Parathyroid adenoma (tissue), 2 donors: ENCODE data around the gene OTULIN.

Source experiments
- H2AFZ ChIP-seq: fragments of 300-600 bp; sonication (generic); one replicate; pipeline ENCODE4 v1.7.0; 2017; ENCODE audit warnings: antibody characterized with exemption, mild to moderate bottlenecking
- H3K27ac ChIP-seq: fragments of 300-600 bp; sonication (generic); one replicate; pipeline ENCODE4 v1.7.0; 2017
- H3K27me3 ChIP-seq: fragments of 300-600 bp; sonication (generic); one replicate; pipeline ENCODE4 v1.7.0; 2017; ENCODE audit warnings: low read length; ENCODE audit not compliant: control insufficient read depth, insufficient read depth
- H3K36me3 ChIP-seq: fragments of 300-600 bp; sonication (generic); one replicate; pipeline ENCODE4 v1.7.0; 2017; ENCODE audit warnings: low read length; ENCODE audit not compliant: control insufficient read depth, insufficient read depth
- H3K4me1 ChIP-seq: fragments of 300-600 bp; sonication (generic); one replicate; pipeline ENCODE4 v1.7.0; 2017; ENCODE audit warnings: control low read depth
- H3K4me2 ChIP-seq: fragments of 300-600 bp; sonication (generic); one replicate; pipeline ENCODE4 v1.7.0; 2017; ENCODE audit warnings: low read length
- H3K4me3 ChIP-seq: fragments of 300-600 bp; sonication (generic); one replicate; pipeline ENCODE4 v1.7.0; 2017; ENCODE audit warnings: low read depth, low read length
- H3K79me2 ChIP-seq: fragments of 300-600 bp; sonication (generic); one replicate; pipeline ENCODE4 v1.7.0; 2017; ENCODE audit warnings: control low read depth
- H3K9ac ChIP-seq: fragments of 300-600 bp; sonication (generic); one replicate; pipeline ENCODE4 v1.7.0; 2017; ENCODE audit warnings: mild to moderate bottlenecking
- H3K9me3 ChIP-seq: fragments of 300-600 bp; sonication (generic); one replicate; pipeline ENCODE4 v1.7.0; 2017; ENCODE audit warnings: low read length; ENCODE audit not compliant: control insufficient read depth
- CTCF ChIP-seq: fragments of 300-600 bp; sonication (generic); IDR thresholded peaks from one replicate; pipeline ENCODE4 v1.7.0; 2017; ENCODE audit warnings: antibody characterized with exemption, mild to moderate bottlenecking
- donor health status: primary hyperparathyroidism.

OTULIN gene

GRCh38 chr5:14696057-14696456 lies 31.5 kb downstream of the OTULIN start:
- H3K27me3 ChIP-seq, result no peaks in the 10 kb centered on the region
- H3K4me1 ChIP-seq, result peaks cover 10% of the 10 kb centered on the region
- H2AFZ ChIP-seq, result no peak overlapping the region
- no peak overlapping the region for H3K4me3 ChIP-seq
- H3K36me3 ChIP-seq, result no peaks in the 10 kb centered on the region
- peaks cover 2% of the 10 kb centered on the region for H3K79me2 ChIP-seq
- no peak overlapping the region for H3K4me2 ChIP-seq
- no peaks in the 10 kb centered on the region for H3K9me3 ChIP-seq
- no peak overlapping the region for H3K9ac ChIP-seq
- no peak for TF ChIP-seq CTCF
- no peak overlapping the region for H3K27ac ChIP-seq

- TF ChIP-seq CTCF, result no peak
- Histone ChIP-seq H3K36me3 (no peaks in the 10 kb centered on the region), H3K27ac (no peak overlapping the region), H3K79me2 (peaks cover 2% of the 10 kb centered on the region), H3K9ac (no peak overlapping the region), H3K27me3 (no peaks in the 10 kb centered on the region), H2AFZ (no peak overlapping the region), H3K9me3 (no peaks in the 10 kb centered on the region), H3K4me2 (no peak overlapping the region), H3K4me3 (no peak overlapping the region), H3K4me1 (peaks cover 10% of the 10 kb centered on the region)
These were observed 32.3 kb downstream of the OTULIN start for GRCh38 chr5:14696851-14697250.

GRCh38 chr5:14698495-14698894 lies 34.0 kb downstream of the OTULIN start:
- H3K4me2 ChIP-seq, result no peak overlapping the region
- no peak overlapping the region for H3K4me3 ChIP-seq
- no peak overlapping the region for H3K27ac ChIP-seq
- TF ChIP-seq CTCF, result no peak
- H3K36me3 ChIP-seq, result no peaks in the 10 kb centered on the region
- H3K4me1 ChIP-seq, result peaks cover 10% of the 10 kb centered on the region
- H3K27me3 ChIP-seq, result no peaks in the 10 kb centered on the region
- peaks cover 2% of the 10 kb centered on the region for H3K79me2 ChIP-seq
- H3K9me3 ChIP-seq, result no peaks in the 10 kb centered on the region
- no peak overlapping the region for H3K9ac ChIP-seq
- no peak overlapping the region for H2AFZ ChIP-seq

DNA sequence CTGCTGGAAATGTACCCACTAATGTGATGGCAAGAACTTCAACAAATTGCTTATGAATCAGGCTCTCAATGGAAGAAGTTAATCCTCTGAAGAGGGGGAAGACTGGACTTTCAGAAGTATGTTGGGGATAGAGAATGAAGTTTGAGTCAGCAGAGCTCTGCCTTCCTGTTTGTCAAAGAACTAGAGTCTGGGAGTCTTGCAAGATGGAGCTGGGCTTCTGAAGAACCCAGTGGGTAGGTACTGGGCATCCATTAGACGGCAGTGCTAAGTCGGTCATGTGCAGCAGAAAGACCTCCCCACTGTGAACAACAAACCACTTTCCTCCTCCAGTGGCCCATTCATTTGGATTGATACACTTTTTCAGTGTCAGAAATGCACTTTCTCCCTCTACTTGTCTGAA lies 34.6 kb downstream of the OTULIN start:
- H3K9me3 ChIP-seq, result no peaks in the 10 kb centered on the region
- H3K27ac ChIP-seq, result no peak overlapping the region
- no peaks in the 10 kb centered on the region for H3K27me3 ChIP-seq
- H3K4me1 ChIP-seq, result peaks cover 10% of the 10 kb centered on the region
- H3K9ac ChIP-seq, result no peak overlapping the region
- H3K79me2 ChIP-seq, result no peaks in the 10 kb centered on the region
- no peaks in the 10 kb centered on the region for H3K36me3 ChIP-seq
- H3K4me3 ChIP-seq, result no peak overlapping the region
- no peak overlapping the region for H3K4me2 ChIP-seq
- H2AFZ ChIP-seq, result no peak overlapping the region
- TF ChIP-seq CTCF, result no peak

GRCh38 chr5:14699807-14700400 lies 35.4 kb downstream of the OTULIN start:
- H3K4me3 ChIP-seq, result no peak overlapping the region
- H2AFZ ChIP-seq, result no peak overlapping the region
- H3K9me3 ChIP-seq, result no peaks in the 10 kb centered on the region
- H3K4me2 ChIP-seq, result peak overlapping the region; percentile 40
- no peak overlapping the region for H3K9ac ChIP-seq
- no peak for TF ChIP-seq CTCF
- no peaks in the 10 kb centered on the region for H3K36me3 ChIP-seq
- no peaks in the 10 kb centered on the region for H3K79me2 ChIP-seq
- no peak overlapping the region for H3K27ac ChIP-seq
- H3K27me3 ChIP-seq, result no peaks in the 10 kb centered on the region
- H3K4me1 ChIP-seq, result peaks cover 10% of the 10 kb centered on the region
